Posterior cingulate gyrus (tissue), 11 donors: ENCODE measurements around the gene ZMAT5.

Source experiments
- DNase-seq, 10 donors: peaks; one replicate each; pipeline versions ENCODE4 v3.0.0 to v3.0.0-alpha.2; 2020 to 2021; ENCODE audit warnings: mixed read lengths in 3 of 10
- intact Hi-C: fragments of 100-400 bp; cut with DNase I; formaldehyde crosslinking; loops from one replicate; pipeline ENCODE4 v1.15.1; 2023

ZMAT5 gene

DNA sequence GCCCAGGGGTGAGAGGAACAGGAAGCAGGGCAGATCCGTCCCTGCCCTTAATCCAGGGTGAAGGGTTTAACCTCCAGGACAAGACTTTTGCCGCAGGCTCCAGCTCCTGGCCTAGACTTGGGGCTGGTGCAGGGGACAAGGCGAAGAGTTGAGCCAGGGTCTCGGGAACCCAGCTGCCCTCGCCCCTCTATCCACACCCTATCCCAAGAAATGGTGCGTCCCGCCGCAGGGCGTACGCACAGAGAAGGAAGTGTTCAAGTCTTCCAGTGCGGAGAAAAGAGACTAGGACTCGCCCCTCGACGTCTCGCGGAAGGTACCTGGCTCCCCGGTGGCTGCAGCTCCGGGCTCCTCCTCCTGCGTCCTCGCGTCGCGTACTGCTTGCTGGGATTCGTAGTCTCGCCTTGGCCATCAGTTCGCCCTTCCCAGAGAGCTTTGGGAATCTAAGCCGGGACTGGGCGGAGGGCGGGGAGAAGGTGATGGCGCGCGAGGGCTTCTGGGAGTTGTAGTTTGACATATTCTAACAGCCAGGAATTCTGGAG, at the start of gene ZMAT5:
TSS of gene ZMAT5 (minus strand) at position 376 of the 539 bp plus-strand sequence. CDS start 18,463 bp downstream, outside the sequence.
- intact Hi-C loops, result loop anchor here (5.0 kb wide), 1 partner anchor 74 kb away; no protein-coding TSS in a partner anchor
- DNase-seq, result peak; percentile 91 to 99 (median 95)

DNA sequence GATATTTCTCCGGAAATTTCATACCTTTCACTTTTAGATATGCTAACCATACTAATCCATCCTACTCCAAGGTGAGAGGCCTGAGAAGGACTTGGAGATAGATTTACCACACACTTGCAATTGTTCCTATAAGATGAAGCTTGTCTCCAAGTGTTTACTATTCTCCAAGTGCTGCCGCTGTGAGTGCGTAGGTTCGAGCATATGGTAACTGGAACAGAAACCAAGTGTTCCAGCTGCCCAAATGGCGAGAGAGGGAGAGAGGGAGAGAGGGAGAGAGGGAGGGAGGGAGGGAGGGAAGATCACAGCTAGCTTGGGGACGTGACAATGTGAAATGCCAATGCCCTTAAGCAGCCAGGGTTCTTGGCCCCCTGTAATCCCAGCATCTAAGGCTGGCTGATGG, 49.7 kb upstream of the ZMAT5 start:
- intact Hi-C loops, result loop anchor here (10.0 kb wide), 1 partner anchor 188 kb away; no protein-coding TSS in a partner anchor
- peak in 7 of 10 donors; percentile 22 to 88 (median 40) for DNase-seq

DNA sequence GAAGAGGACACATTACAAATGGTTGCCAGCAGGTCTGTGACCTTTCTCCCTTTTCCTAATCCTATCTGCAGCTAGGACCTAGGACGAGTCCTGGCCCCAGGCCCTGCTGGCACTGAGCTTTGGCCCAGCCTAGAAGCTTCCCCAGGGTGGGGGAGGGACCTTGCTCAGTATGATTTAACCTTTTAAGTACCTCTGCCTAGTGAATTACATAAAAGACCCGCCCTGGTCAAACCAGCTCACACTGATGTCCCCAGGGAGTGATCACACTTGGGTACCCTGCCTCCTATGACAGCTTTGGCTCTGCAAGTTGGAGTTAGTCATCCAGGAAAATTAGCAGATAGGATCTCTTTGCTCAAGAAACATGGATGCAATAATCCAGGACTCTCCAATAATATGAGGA, 49.3 kb upstream of the ZMAT5 start:
- intact Hi-C loops, result loop anchor here (10.0 kb wide), 1 partner anchor 189 kb away; no protein-coding TSS in a partner anchor
- peak in 2 of 10 donors; percentile 18 to 55 for DNase-seq

- intact Hi-C loops, result loop anchor here (10.0 kb wide), 1 partner anchor 189 kb away; no protein-coding TSS in a partner anchor
- peak in 1 of 10 donors; percentile 62 for DNase-seq
Measured at GRCh38 chr22:29815580-29815979, 48.8 kb upstream of the ZMAT5 start.

DNA sequence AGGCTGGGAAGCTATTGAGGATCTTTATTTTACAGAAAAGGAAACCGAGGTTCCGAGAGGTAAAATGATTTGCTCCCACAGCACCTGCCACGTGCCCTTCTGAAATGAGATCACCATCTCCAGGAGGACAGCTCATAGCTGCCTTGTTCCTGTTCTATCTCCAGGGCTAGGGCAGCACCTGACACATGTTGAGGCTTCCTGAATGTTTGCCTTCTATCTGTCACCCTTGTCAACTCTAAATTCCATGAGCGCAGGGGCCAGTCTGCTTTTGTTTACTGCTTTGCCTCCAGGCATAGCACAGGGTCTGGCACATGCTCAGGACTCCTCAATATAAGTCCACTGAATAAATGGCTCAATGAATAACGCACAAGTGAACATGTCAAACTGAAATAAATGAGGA, 47.2 kb upstream of the ZMAT5 start:
- intact Hi-C loops, result loop anchor here (10.0 kb wide), 1 partner anchor 191 kb away; no protein-coding TSS in a partner anchor
- DNase-seq, result peak in 1 of 10 donors; percentile 6

DNA sequence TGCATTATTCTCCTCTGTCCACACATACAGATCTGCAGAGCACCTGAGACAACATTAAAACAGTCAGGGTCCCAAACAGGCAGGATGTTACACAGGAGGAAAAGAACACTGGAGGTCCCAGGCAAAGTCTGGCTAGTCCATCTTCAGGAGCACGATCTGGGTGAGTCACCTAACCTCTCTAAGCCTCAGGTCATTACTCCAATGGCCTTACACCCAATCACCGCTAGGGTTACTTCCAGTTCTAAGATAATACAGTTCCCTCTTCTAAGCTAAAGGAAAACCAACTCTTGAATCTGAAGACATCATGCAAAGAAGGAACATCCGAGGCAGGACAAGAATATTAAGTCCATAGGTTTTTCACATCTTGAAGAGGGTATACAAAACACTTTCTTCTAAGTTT, 46.8 kb upstream of the ZMAT5 start:
- DNase-seq, result no peak
- intact Hi-C loops, result loop anchor here (10.0 kb wide), 1 partner anchor 191 kb away; no protein-coding TSS in a partner anchor

DNA sequence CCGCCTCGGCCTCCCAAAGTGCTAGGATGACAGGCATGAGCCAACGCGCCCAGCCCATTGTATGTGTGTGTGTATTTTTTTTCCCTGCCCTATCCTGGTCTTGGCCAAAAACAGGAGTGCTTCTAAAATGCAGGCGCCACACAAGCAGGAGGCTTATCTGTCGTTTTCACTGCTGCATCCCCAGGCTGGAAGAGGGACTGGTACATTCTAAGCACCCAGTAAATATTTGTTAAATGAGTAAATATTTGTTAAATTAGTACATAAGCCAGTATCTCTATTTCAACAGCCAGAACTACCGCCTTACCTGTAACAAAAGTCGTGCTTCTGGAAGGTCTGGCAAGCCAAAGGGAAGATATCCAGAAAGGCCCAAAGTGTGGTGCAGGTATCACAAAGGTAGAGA, 46.3 kb upstream of the ZMAT5 start:
- intact Hi-C loops, result loop anchor here (10.0 kb wide), 1 partner anchor 192 kb away; no protein-coding TSS in a partner anchor
- no peak for DNase-seq

- peak in 2 of 10 donors; percentile 4 to 29 for DNase-seq
- intact Hi-C loops, result loop anchor here (10.0 kb wide), 1 partner anchor 193 kb away; no protein-coding TSS in a partner anchor
Measured at GRCh38 chr22:29811377-29811776, 44.6 kb upstream of the ZMAT5 start.

GRCh38 chr22:29810216-29810615, 43.4 kb upstream of the ZMAT5 start:
- intact Hi-C loops, result loop anchor here (10.0 kb wide), 1 partner anchor 195 kb away; no protein-coding TSS in a partner anchor
- DNase-seq, result peak in 2 of 10 donors; percentile 3 to 11

DNA sequence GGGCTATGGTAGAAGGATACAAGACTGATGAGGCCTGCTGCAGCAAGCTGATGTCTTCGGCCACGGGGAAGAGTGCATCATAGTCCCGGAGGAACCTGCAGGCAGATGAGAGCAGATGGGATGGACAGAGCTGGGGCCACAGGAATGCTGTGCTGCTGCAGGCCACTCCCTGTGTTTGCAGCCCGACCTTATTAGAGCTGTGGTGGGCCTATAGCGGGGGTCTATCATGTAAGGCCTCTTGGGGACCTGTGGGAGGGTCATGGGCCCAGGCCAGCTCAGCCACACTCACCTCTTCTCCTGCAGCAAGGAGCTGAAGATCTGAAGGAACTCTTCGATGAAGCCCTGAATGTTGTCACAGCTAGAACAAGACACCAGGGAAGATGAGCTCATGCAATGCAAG, 39.4 kb upstream of the ZMAT5 start:
- intact Hi-C loops, result no loop called here
- peak in 2 of 10 donors; percentile 24 to 28 for DNase-seq

GRCh38 chr22:29804985-29805384, 38.2 kb upstream of the ZMAT5 start:
- no peak for DNase-seq
- intact Hi-C loops, result no loop called here

- intact Hi-C loops, result no loop called here
- DNase-seq, result peak in 2 of 10 donors; percentile 2 to 8
Measured at GRCh38 chr22:29803190-29803589, 36.4 kb upstream of the ZMAT5 start.

DNA sequence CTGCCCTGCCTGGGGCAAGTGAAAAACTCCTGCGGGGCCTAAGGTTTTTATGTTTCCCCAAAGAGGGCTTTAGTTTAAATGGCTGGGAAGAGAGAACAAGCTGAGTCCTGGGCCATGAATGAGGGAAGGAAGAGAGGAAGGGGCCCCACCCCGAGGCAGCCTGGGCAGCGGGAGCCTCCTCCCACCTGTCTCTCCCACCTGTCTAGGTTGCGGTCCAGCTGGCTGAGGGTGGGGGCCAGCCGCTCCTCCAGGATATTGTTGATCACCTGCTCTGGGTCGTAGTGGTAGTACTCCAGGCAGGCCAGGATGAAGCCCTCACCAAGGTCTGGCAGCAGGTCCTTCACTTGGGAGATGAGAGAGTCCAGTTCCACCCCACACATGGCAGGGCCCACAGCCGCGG, 35.0 kb upstream of the ZMAT5 start:
- intact Hi-C loops, result no loop called here
- DNase-seq, result peak in 1 of 10 donors; percentile 38

GRCh38 chr22:29801153-29801552, 34.3 kb upstream of the ZMAT5 start:
- intact Hi-C loops, result no loop called here
- no peak for DNase-seq

DNA sequence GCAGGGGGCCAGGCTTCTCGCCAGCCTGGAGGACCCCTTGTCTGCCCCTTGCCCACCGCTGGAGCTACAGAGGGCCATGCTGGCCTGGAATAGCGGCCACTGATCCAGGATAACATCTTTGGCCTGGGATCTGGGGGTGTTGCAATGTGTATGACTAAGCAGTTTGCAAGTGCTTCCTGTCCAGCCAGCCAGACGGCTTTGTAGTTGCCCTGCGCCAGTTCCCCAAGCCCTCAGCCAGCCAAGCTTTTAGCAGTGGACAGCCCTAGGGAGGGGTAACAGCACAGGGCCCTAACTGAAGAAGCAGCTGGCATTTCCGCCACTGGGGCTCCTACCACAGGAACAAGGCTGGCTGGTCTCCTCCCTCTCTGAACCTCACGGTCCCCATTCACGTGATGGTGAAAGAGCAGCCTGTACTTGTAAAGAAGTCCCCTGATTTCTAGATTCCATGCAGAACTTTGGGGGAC, 32.4 kb upstream of the ZMAT5 start:
- intact Hi-C loops, result no loop called here
- peak; percentile 42 to 93 (median 65) for DNase-seq

DNA sequence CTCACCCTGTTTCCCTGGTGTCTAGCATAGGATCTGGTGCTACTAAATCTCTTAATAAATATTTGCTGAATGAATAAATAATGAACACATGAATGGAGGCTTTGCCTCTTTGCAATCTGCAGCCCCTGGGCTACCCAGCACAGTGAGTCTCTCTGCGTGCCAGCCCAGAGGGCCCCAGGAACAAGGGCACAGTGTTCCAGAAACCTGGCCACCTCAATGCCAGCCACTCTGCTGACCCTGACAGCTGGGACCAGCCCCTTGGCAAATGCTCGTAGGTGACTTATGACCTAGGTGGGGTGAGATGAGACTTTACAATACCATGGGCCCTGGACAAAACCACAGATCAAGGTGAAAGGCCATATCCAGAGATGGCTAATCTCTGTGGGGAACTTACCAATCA, 32.0 kb upstream of the ZMAT5 start:
- peak in 1 of 10 donors; percentile 66 for DNase-seq
- intact Hi-C loops, result no loop called here

DNA sequence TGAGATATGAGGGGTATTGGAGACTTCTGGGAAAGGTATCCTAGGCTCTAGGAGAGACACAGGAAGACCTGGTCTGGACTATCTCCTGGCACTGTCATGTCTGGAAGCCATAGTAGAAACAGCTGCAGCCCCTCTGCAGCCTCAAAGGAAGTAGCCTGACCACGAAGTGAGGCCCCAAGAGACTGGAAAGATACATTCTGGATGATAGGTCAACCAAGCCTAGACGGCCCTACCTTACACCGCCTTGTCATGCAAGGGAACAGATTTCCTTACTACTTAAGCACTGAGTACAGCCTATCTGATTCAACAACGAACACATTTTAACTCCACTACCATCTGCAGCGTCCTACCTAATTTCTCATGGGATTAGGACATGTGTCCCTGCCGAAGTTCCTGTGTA, 31.5 kb upstream of the ZMAT5 start:
- no peak for DNase-seq
- intact Hi-C loops, result no loop called here

GRCh38 chr22:29797351-29797750, 30.5 kb upstream of the ZMAT5 start:
- intact Hi-C loops, result no loop called here
- DNase-seq, result no peak

- intact Hi-C loops, result no loop called here
- DNase-seq, result no peak
Measured at GRCh38 chr22:29795663-29796062, 28.9 kb upstream of the ZMAT5 start.

- DNase-seq, result no peak
- intact Hi-C loops, result no loop called here
Measured at GRCh38 chr22:29793396-29793795, 26.6 kb upstream of the ZMAT5 start.

- intact Hi-C loops, result no loop called here
- DNase-seq, result no peak
Measured at GRCh38 chr22:29790061-29790460, 23.3 kb upstream of the ZMAT5 start.
